Esophagus squamous epithelium (tissue), 5 donors: Measurements from ENCODE around the gene PADI1. TPM values are rescaled to one million over a fixed set of nuclear protein-coding genes. Genes with fewer than 3 reads are reported as not detected.

Experiments used
- DNase-seq: peaks from one replicate; lab custom pipeline; 2025; lab: John Stamatoyannopoulos, UW
- H3K27ac ChIP-seq, 4 donors: fragments of 200-600 bp; sonication (generic); one replicate each; pipeline ENCODE4 v1.5.1; 2016 to 2019; ENCODE audit warnings: mild to moderate bottlenecking in 1 of 4
- H3K27me3 ChIP-seq, 4 donors: fragments of 200-600 bp; sonication (generic); 1 replicate in 3 of 4; 2 replicates in 1 of 4; pipeline versions ENCODE4 v1.5.1 to v1.6.0; 2017 to 2021; ENCODE audit warnings: antibody characterized with exemption in 1 of 4
- H3K36me3 ChIP-seq, 3 donors: fragments of 200-600 bp; sonication (generic); one replicate each; pipeline ENCODE4 v1.5.1; 2016 to 2019
- H3K4me1 ChIP-seq, 3 donors: fragments of 200-600 bp; sonication (generic); one replicate each; pipeline ENCODE4 v1.5.1; 2017 to 2019
- H3K4me3 ChIP-seq, 4 donors: fragments of 200-600 bp; sonication (generic); 1 replicate in 3 of 4; 2 replicates in 1 of 4; pipeline ENCODE4 v1.5.1; 2016 to 2019; ENCODE audit warnings: mild to moderate bottlenecking in 2 of 4, moderate library complexity in 1 of 4
- H3K9me3 ChIP-seq, 3 donors: fragments of 200-600 bp; sonication (generic); one replicate each; pipeline ENCODE4 v1.5.1; 2016 to 2019
- POLR2A ChIP-seq, 4 donors: fragments of 450-650 bp; IDR thresholded peaks; one replicate each; pipeline ENCODE4 v1.6.1; 2017; ENCODE audit warnings: antibody characterized with exemption in 4 of 4, mild to moderate bottlenecking in 4 of 4, moderate library complexity in 3 of 4
- WGBS, 2 donors: methylation state at CpG; one replicate each; pipeline ENCODE4 v1.1.5; 2018; 5-methylcytosine and 5-hydroxymethylcytosine counted together
- intact Hi-C: fragments of 100-400 bp; cut with DNase I; formaldehyde crosslinking; loops from one replicate; pipeline ENCODE4 v1.15.0; 2022
- total RNA-seq, 4 donors: library from RNA; depleted of rRNA; stranded (reverse); fragments of >200 nt; gene quantifications; one replicate each; pipeline ENCODE4 v1.1.0, GENCODE V29; 2016
- TF ChIP-seq, protein P1 (sequence below), 6 experiments: fragments of 450-650 bp in 4 of 6; fragments of 200-600 bp in 2 of 6; sonication (generic) in 2 of 6; IDR thresholded peaks; one replicate each; pipeline ENCODE4 v1.5.1; 2016 to 2019; ENCODE audit warnings: antibody characterized with exemption in 6 of 6, mild to moderate bottlenecking in 4 of 6, moderate library complexity in 4 of 6
- donor health status: DM: yes; HTN: yes; CAD: no.

PADI1 gene
- total RNA-seq, 4 donors from 2014 or later: 45.3 to 121 (median 75.1) TPM

DNA sequence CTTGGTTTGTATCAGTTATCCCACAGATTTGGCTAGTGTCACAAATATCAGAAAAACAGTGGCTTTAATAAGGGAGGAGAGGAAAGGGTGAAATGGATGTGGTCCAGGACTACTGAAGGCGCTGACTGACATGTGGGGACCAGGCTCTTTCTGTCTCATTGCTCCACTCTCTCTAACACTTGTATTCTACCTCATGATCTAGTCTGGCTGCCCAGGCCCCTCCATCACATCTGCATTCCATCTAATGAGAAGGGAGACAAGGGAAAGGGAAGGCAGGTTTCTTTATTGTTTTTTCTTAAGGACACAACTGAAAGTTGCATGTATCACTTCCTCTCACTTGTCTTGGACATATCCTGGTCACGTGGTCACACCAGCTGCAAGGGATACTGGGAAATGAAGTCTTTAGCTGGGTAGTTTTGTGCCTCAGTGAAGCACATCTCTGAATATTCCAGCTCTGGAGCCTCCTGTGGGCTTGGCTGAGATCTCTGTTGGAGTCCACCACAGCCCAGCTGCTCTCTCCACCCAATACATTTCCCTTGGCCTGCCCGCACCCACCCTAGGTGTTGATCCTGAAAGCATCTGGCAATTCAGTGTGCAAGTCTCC, 43.7 kb upstream of the PADI1 start:
- Histone ChIP-seq H3K4me1 (peaks cover 0 to 8% (median 0%) of the 10 kb centered on the region in 3 donors), H3K9me3 (peaks cover 0 to 8% (median 0%) of the 10 kb centered on the region in 3 donors), H3K4me3 (no peak overlapping the region), H3K36me3 (no peaks in the 10 kb centered on the region), H3K27me3 (peaks cover 0 to 15% (median 0%) of the 10 kb centered on the region in 4 donors), H3K27ac (peak overlapping the region in 2 of 4 donors; percentile 30 to 45)
- intact Hi-C loops: no loop called here
- WGBS, 2 donors: 77 to 93% methylated on average over 3 of the region's 3 CpGs
- no peak for TF ChIP-seq POLR2A (IDR thresholded peaks at IDR 0.05)
- TF ChIP-seq, protein P1, sequence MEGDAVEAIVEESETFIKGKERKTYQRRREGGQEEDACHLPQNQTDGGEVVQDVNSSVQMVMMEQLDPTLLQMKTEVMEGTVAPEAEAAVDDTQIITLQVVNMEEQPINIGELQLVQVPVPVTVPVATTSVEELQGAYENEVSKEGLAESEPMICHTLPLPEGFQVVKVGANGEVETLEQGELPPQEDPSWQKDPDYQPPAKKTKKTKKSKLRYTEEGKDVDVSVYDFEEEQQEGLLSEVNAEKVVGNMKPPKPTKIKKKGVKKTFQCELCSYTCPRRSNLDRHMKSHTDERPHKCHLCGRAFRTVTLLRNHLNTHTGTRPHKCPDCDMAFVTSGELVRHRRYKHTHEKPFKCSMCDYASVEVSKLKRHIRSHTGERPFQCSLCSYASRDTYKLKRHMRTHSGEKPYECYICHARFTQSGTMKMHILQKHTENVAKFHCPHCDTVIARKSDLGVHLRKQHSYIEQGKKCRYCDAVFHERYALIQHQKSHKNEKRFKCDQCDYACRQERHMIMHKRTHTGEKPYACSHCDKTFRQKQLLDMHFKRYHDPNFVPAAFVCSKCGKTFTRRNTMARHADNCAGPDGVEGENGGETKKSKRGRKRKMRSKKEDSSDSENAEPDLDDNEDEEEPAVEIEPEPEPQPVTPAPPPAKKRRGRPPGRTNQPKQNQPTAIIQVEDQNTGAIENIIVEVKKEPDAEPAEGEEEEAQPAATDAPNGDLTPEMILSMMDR (IDR thresholded peaks at IDR 0.05): no peak
- DNase-seq: no peak

DNA sequence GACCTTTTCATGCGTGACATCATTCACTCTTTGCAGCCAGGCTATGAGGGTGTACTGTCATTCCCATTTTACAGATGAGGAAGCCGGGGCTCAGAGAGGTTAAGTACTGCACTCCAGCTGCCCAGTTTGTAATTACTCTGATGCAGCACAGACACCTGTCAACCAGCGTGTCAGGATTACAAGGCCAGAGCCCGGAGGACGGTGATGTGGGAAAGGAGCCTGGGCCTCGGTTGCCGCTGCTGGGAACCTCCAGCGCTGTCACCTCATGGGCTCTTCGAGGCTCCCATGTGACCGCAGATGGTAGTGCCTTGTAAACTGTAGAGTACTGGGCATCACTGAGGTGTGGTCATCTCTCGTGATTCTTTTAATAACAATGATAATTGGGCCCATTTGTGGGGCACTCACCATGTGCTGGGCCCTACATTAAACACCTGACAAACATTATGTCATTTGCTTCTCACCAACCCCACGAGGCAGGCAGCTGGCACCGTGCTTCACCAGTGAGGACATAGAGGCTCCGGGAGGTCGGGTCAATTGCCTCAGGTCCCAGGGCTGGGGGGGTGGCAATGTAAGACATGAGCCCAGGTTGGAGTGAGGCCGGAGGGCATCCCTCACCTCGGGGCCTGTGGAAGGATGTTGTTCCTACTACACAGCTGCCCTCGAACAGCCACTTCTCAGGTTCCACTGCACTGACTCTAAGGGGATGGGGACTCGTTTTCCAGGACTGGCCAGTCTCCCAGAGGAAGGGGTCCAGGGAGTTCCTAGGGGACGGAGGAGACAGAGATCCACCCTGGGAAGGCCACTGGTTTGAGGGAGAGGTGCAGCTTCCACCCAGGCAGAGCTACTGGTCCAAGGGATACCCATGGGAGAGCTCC, 42.8 kb upstream of the PADI1 start:
- H3K27me3 ChIP-seq: peaks cover 0 to 23% (median 0%) of the 10 kb centered on the region in 4 donors
- TF ChIP-seq, protein P1 (IDR thresholded peaks at IDR 0.05): no peak
- no peak for TF ChIP-seq POLR2A (IDR thresholded peaks at IDR 0.05)
- H3K27ac ChIP-seq: no peak overlapping the region
- H3K4me3 ChIP-seq: no peak overlapping the region
- DNase-seq: no peak
- H3K36me3 ChIP-seq: no peaks in the 10 kb centered on the region
- WGBS, 2 donors: 73 to 99% methylated on average over 7 to 10 of the region's 20 CpGs
- peaks cover 0 to under 1% (median 0%) of the 10 kb centered on the region in 3 donors for H3K9me3 ChIP-seq
- intact Hi-C loops: no loop called here
- H3K4me1 ChIP-seq: peaks cover 0 to 8% (median 0%) of the 10 kb centered on the region in 3 donors

DNA sequence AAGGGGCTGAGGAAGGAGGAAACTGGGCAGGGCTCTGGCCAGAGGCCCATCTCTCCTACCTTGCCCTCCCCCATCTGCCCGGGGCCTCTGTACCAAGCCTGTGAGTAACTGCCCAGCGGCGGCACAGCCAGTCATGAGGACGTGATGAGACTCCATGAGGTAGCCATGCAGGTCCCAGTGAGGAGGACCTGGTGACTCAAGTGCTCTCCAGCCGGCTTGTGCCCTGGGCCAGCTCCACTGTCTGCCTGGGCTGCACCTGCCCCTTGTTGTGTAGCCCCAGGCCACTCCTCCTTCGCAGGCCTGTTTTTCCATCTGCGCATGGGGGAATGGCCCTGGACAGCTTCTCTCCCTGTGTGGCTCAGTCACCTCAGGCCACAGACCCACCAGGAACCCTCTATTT, 42.0 kb upstream of the PADI1 start:
- H3K27ac ChIP-seq: no peak overlapping the region
- no peaks in the 10 kb centered on the region for H3K36me3 ChIP-seq
- intact Hi-C loops: no loop called here
- H3K9me3 ChIP-seq: no peaks in the 10 kb centered on the region
- DNase-seq: no peak
- no peak for TF ChIP-seq POLR2A (IDR thresholded peaks at IDR 0.05)
- TF ChIP-seq, protein P1 (IDR thresholded peaks at IDR 0.05): no peak
- peaks cover 0 to 23% (median 0%) of the 10 kb centered on the region in 4 donors for H3K27me3 ChIP-seq
- peaks cover 0 to 10% (median 0%) of the 10 kb centered on the region in 3 donors for H3K4me1 ChIP-seq
- no peak overlapping the region for H3K4me3 ChIP-seq
- WGBS, 2 donors: 78% methylated on average over 4 of the region's 7 CpGs; no CpG with 5 or more reads in 1 of the 2 donors

DNA sequence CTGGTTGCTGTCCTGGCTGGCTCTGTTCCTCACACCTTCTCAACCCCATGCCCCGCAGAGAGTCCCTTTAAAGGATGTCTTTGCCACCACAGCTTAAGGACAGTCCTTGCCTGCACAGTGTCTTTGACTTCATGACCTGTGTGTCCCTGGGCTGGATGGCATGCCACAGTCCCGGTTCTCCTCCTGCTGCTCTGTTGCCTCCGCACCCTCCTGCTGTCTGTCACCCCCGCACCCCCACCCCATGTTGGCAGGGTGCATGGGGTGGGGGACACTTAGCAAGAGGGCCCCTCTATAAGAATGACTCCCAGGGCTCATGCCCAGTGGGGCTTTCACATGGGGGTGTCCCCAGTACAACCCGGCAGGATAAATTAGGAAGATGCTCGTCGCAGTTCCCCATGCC, 41.6 kb upstream of the PADI1 start:
- intact Hi-C loops: no loop called here
- Histone ChIP-seq H3K27ac (no peak overlapping the region), H3K27me3 (peaks cover 0 to 23% (median 0%) of the 10 kb centered on the region in 4 donors), H3K9me3 (no peaks in the 10 kb centered on the region), H3K36me3 (no peaks in the 10 kb centered on the region), H3K4me1 (peaks cover 0 to 14% (median 0%) of the 10 kb centered on the region in 3 donors), H3K4me3 (no peak overlapping the region)
- no peak for DNase-seq
- 72 to 93% methylated on average over 3 to 7 of the region's 7 CpGs for WGBS, 2 donors
- TF ChIP-seq, protein P1 (IDR thresholded peaks at IDR 0.05): no peak
- TF ChIP-seq POLR2A (IDR thresholded peaks at IDR 0.05): no peak
